HCEC 1CT (cell line): ENCODE measurements around the gene CARMIL1.

Experiments
- DNase-seq: peaks from one replicate; pipeline ENCODE4 v3.0.0-alpha.2; 2017

Gene CARMIL1

GRCh38 chr6:25312034-25312620 lies 33.0 kb downstream of the CARMIL1 start:
- DNase-seq: peak; percentile 80

GRCh38 chr6:25312703-25313102 lies 33.5 kb downstream of the CARMIL1 start:
- peak; percentile 88 for DNase-seq

- DNase-seq: no peak
Observed at GRCh38 chr6:25314509-25315175, 35.5 kb downstream of the CARMIL1 start.

- no peak for DNase-seq
Observed at GRCh38 chr6:25315194-25316177, 36.3 kb downstream of the CARMIL1 start.

GRCh38 chr6:25316626-25317025 lies 37.5 kb downstream of the CARMIL1 start:
- DNase-seq: no peak

GRCh38 chr6:25318589-25318988 lies 39.4 kb downstream of the CARMIL1 start:
- DNase-seq: no peak

- DNase-seq: no peak
Observed at GRCh38 chr6:25320459-25320858, 41.3 kb downstream of the CARMIL1 start.

GRCh38 chr6:25322692-25323091 lies 43.5 kb downstream of the CARMIL1 start:
- DNase-seq: no peak

GRCh38 chr6:25324066-25324762 lies 45.0 kb downstream of the CARMIL1 start:
- no peak for DNase-seq

GRCh38 chr6:25326126-25326525 lies 47.0 kb downstream of the CARMIL1 start:
- no peak for DNase-seq

DNA sequence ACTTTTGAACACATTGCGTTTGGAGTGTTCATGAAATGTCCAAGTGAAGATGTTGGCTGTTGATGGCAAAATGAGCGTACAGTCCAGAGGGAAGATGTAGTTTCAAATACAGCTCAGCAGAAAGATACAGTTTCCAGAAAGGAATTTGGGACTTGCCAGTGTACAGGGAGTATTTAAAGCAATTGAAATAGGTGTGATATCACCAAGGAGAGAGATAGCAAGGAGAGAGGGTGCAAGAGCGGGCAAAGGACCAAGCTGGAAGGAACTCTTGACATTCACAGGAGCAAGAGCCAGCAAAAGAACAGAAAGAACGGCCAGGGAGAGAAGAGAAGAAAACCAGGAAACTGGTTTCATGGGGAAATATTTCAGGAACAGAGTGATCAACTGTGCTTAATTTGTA lies 47.8 kb downstream of the CARMIL1 start:
- DNase-seq: no peak

- no peak for DNase-seq
Observed at GRCh38 chr6:25327432-25327831, 48.3 kb downstream of the CARMIL1 start.

DNA sequence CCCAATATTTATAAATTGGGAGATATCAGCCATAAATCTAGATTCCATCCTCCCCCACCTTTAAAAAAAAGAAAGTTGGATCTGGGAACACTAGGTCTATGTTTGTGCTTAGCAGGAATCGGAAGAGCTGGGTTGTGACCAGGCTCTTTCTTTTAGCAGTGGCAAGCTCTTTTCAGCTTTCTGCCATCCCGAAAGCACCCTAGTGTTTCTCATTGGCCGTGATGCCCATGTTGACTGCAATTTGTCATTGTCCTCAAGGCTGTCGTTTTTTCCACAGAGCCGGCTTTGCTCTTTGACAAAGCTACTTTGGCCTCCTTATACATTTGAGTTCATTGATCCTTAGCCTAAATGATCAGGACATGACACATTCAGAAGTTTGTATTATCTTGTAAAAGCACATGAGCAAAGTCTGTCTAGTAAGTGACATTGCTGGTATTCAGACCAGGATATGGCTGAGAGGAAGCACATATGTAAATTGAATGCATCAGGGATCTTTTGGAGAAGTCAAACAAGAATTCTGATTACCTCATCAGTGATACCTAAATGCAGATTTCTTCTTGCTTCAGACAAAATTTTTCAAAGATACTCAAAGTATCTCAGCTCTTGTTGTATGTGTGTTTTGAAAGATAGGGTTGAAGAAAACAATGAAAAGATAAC lies 50.1 kb downstream of the CARMIL1 start:
- DNase-seq: no peak

- no peak for DNase-seq
Observed at GRCh38 chr6:25329982-25330381, 50.8 kb downstream of the CARMIL1 start.

- DNase-seq: peak; percentile 39
Observed at GRCh38 chr6:25330796-25331685, 51.9 kb downstream of the CARMIL1 start.

DNA sequence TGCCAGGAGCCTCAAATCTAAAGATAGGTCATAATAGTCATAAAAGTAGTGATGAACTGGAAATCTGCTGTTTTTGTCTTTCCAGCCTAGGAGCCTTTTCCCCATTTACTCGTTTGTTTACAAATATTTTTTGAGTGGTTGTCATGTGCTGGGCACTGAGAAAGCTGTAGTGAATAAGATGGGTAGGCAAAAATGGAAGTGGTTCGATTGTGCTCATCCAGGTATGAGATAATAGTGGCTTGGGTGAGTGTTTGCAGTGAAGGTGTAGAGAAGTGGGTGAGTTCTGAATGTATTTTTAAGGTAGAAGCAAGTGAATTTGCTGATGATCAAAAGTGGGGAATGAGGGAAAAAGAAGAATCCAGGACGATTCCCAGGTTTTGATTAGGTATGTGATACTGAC lies 53.0 kb downstream of the CARMIL1 start:
- no peak for DNase-seq

- no peak for DNase-seq
Observed at GRCh38 chr6:25332655-25333071, 53.5 kb downstream of the CARMIL1 start.

DNA sequence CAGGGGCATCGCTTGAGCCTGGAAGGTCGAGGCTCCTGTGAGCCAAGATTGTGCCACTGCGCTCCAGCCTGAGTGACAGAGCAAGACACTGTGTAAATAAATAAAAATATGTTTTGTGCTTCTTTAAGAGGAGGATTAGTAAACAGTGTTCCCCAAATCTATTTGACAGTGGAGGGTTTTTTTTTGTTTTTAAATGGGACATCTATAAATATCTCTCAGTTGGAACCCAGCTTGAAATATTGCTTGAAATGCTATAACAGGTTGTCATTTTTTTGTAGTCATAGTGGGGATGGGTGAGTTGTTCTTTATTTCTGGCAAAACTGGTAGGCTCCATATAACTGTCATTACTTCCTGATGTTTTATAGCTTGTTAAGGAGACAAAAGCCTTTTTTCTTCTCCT lies 54.3 kb downstream of the CARMIL1 start:
- no peak for DNase-seq

GRCh38 chr6:25334793-25335192 lies 55.6 kb downstream of the CARMIL1 start:
- DNase-seq: no peak

GRCh38 chr6:25336996-25337395 lies 57.8 kb downstream of the CARMIL1 start:
- peak; percentile 22 for DNase-seq

DNA sequence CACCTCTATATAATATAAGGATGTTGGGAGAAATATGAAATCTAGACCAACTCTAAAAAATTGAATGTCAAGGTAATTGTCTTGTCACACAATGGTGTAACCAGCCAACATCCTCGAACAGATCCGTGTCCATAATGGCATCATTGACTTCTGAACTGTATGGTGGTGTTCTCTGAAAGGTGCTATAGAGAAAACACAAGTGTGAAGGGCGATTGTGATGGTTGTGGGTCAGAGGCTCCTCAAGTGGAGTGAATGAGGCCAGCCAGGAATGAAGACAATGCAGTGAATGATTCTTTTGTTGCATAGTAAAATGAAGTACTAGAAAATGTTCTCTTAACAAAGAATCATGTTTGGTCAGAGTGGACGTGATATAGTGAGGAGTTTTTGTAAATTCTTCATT lies 58.3 kb downstream of the CARMIL1 start:
- DNase-seq: no peak
